Spinal cord (tissue), 4 donors: Measurements from ENCODE around the gene FRMPD4. TPM values are rescaled to one million over a fixed set of nuclear protein-coding genes. Genes with fewer than 3 reads are reported as not detected.

Source experiments
- polyA plus RNA-seq, 2 donors: library from polyadenylated mRNA; unstranded; fragments of 120-200 nt; gene quantifications; one replicate each; pipeline ENCODE4 v1.2.1, GENCODE V29; 2013; ENCODE audit not compliant: insufficient read length in 2 of 2
- small RNA-seq: library from RNA; depleted of rRNA; stranded (forward); fragments of <200 nt; gene quantifications from one replicate; pipeline ENCODE3, GENCODE V24; 2014; ENCODE audit warnings: low replicate concordance
- total RNA-seq, 2 donors: library from RNA; depleted of rRNA in 1 of 2; stranded (reverse); fragments of 120-200 nt in 1 of 2; fragments of >200 nt in 1 of 2; gene quantifications; one replicate each; pipeline versions ENCODE4 v1.2.3 to v1.2.4, GENCODE V29; 2013 to 2014

FRMPD4 gene
- total and polyA plus RNA-seq, 4 donors: 2.6 to 9.8 (median 5.9) TPM

Small RNA genes within 50 kb of the gene (small RNA-seq; reads per million reads assigned to genes)
- gene AC119619.1: not detected
- not detected for gene RF00019
- not detected for gene RN7SKP290
